A673 (cell line): ENCODE data around the gene NET1. TPM values are rescaled to one million over a fixed set of nuclear protein-coding genes. Genes with fewer than 3 reads are reported as not detected.

Source experiments
- BruUV-seq: library from RNA; stranded (reverse); fragments of 400-500 nt; replicated peaks from 2 replicates; lab custom pipeline; 2021; lab: Mats Ljungman, UMichigan
- CTCF ChIA-PET: fragments of 300-600 bp; sonication (Branson Sonifier 250); formaldehyde crosslinking; loops from one replicate; lab custom pipeline; 2022; ENCODE audit warnings: antibody characterized with exemption; lab: Charles Lee
- POLR2A ChIA-PET: fragments of 300-600 bp; sonication (Branson Sonifier 250); formaldehyde crosslinking; loops from one replicate; lab custom pipeline; 2022; ENCODE audit warnings: antibody characterized with exemption; ENCODE audit not compliant: low non-redundant PET; lab: Charles Lee
- DNase-seq: peaks from one replicate; pipeline ENCODE4 v3.0.0-alpha.2; 2015; ENCODE audit warnings: low spot score
- H3K27ac ChIP-seq: fragments of 200-600 bp; sonication (generic); 2 replicates; pipeline ENCODE4 v1.5.1; 2016; ENCODE audit warnings: mixed run types, low read depth, mild to moderate bottlenecking, mixed read lengths, antibody characterized with exemption, low read length; ENCODE audit not compliant: poor library complexity, severe bottlenecking
- H3K27me3 ChIP-seq: fragments of 200-600 bp; sonication (generic); replicated peaks from 2 replicates; pipeline ENCODE4 v1.6.1; 2017; ENCODE audit warnings: mixed run types, low read depth, mild to moderate bottlenecking, mixed read lengths, antibody characterized with exemption, low read length; ENCODE audit not compliant: insufficient read depth, poor library complexity
- H3K36me3 ChIP-seq: fragments of 200-600 bp; sonication (generic); 2 replicates; pipeline ENCODE4 v1.6.1; 2016; ENCODE audit warnings: mixed run types, mild to moderate bottlenecking, mixed read lengths, antibody characterized with exemption, low read length; ENCODE audit not compliant: insufficient read depth, poor library complexity, severe bottlenecking
- H3K4me1 ChIP-seq: fragments of 200-600 bp; sonication (generic); 2 replicates; pipeline ENCODE4 v1.6.1; 2017; ENCODE audit warnings: mixed run types, mild to moderate bottlenecking, mixed read lengths, antibody characterized with exemption, low read length; ENCODE audit not compliant: insufficient read depth, poor library complexity, severe bottlenecking
- H3K4me3 ChIP-seq: fragments of 200-600 bp; sonication (generic); 2 replicates; pipeline ENCODE4 v1.5.1; 2016; ENCODE audit warnings: low read depth, mixed run types, mild to moderate bottlenecking, mixed read lengths, low read length; ENCODE audit not compliant: poor library complexity, severe bottlenecking
- H3K9me3 ChIP-seq: fragments of 200-600 bp; sonication (generic); 2 replicates; pipeline ENCODE4 v1.6.1; 2016; ENCODE audit warnings: mixed run types, low read depth, mild to moderate bottlenecking, mixed read lengths, antibody characterized with exemption, low read length; ENCODE audit not compliant: poor library complexity, severe bottlenecking
- EZH2 ChIP-seq: fragments of 200-600 bp; sonication (generic); IDR thresholded peaks from 2 replicates; pipeline ENCODE4 v1.6.1; 2017; ENCODE audit warnings: borderline replicate concordance, low read depth, mild to moderate bottlenecking, mixed read lengths, antibody characterized with exemption, low read length; ENCODE audit not compliant: poor library complexity, severe bottlenecking
- intact Hi-C: fragments of 100-400 bp; cut with micrococcal nuclease; formaldehyde crosslinking; loops from one replicate; pipeline ENCODE4 v1.10.0; 2022; ENCODE audit not compliant: unreplicated experiment
- total RNA-seq: library from RNA; stranded (reverse); gene quantifications from 2 replicates; pipeline ENCODE4 v1.2.3, GENCODE V29; 2021
- TF ChIP-seq, protein P1 (sequence below): fragments of 300-800, 200-600 bp; sonication (generic); conservative IDR thresholded peaks from 2 replicates; pipeline ENCODE4 v1.5.1; 2017; ENCODE audit warnings: low read depth, mild to moderate bottlenecking, antibody characterized with exemption, low read length, moderate library complexity, mixed read lengths

NET1 gene
- total RNA-seq, 1 experiment from 2014 or later: 71.4 TPM

DNA sequence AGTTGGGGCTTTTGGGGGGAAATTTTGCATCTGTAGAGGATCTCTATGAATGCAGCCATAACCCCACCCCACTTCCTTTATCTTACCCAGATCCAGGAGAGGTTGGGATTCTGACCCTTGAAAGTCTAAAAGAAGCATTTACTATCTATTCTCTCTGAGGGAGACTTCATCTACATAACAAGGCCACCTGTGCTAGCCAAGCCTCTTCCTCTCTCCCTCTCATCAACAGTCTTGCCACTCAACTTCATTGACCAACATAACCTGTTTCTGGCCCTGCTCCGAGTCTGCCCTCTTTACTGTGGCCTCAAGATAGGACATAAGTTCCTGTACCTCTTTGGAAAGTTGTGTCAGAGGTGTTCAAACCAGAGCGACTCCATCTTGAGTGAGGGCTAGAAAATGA lies 27.1 kb upstream of the NET1 start:
- Histone ChIP-seq H3K27me3 (no peaks in the 10 kb centered on the region), H3K9me3 (peaks cover 17% of the 10 kb centered on the region), H3K36me3 (no peaks in the 10 kb centered on the region), H3K4me1 (no peaks in the 10 kb centered on the region), H3K27ac (no peak overlapping the region), H3K4me3 (no peak overlapping the region)
- TF ChIP-seq, protein P1, sequence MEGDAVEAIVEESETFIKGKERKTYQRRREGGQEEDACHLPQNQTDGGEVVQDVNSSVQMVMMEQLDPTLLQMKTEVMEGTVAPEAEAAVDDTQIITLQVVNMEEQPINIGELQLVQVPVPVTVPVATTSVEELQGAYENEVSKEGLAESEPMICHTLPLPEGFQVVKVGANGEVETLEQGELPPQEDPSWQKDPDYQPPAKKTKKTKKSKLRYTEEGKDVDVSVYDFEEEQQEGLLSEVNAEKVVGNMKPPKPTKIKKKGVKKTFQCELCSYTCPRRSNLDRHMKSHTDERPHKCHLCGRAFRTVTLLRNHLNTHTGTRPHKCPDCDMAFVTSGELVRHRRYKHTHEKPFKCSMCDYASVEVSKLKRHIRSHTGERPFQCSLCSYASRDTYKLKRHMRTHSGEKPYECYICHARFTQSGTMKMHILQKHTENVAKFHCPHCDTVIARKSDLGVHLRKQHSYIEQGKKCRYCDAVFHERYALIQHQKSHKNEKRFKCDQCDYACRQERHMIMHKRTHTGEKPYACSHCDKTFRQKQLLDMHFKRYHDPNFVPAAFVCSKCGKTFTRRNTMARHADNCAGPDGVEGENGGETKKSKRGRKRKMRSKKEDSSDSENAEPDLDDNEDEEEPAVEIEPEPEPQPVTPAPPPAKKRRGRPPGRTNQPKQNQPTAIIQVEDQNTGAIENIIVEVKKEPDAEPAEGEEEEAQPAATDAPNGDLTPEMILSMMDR: no peak
- TF ChIP-seq EZH2: no peak
- no peak for DNase-seq
- POLR2A ChIA-PET: no interaction called here
- no TSS peak for BruUV-seq
- intact Hi-C loops: loop anchor here (10.0 kb wide), 1 partner anchor 290 kb away; the partner anchor contains the start of gene AKR1C3
- CTCF ChIA-PET: no interaction called here

DNA sequence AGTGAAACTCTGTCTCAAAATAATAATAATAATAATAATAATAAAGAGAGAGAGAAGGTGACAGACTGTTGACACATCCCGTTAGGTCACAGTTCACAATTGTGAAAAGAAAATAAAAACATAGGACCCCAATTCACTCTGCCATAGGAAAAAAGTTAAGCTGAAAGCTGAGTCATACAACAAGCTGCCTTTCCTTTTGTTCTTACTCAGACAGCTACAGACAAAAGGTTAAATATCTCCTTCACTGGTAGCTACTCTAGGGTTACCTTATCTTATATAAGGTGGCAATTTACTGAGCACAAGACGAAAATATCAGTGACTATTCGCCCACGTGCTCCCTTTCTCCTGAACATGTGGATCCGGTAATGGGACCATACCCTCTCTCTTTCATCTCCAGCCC lies 25.2 kb upstream of the NET1 start:
- H3K4me3 ChIP-seq: no peak overlapping the region
- intact Hi-C loops: loop anchor here (10.0 kb wide), 1 partner anchor 292 kb away; the partner anchor contains the start of gene AKR1C3
- no peak for DNase-seq
- BruUV-seq: no TSS peak
- H3K9me3 ChIP-seq: peaks cover 34% of the 10 kb centered on the region
- no peaks in the 10 kb centered on the region for H3K4me1 ChIP-seq
- H3K27me3 ChIP-seq: no peaks in the 10 kb centered on the region
- ChIA-PET CTCF (no interaction called here), POLR2A (no interaction called here)
- no peaks in the 10 kb centered on the region for H3K36me3 ChIP-seq
- no peak overlapping the region for H3K27ac ChIP-seq
- no peak for TF ChIP-seq EZH2
- TF ChIP-seq, protein P1: no peak

DNA sequence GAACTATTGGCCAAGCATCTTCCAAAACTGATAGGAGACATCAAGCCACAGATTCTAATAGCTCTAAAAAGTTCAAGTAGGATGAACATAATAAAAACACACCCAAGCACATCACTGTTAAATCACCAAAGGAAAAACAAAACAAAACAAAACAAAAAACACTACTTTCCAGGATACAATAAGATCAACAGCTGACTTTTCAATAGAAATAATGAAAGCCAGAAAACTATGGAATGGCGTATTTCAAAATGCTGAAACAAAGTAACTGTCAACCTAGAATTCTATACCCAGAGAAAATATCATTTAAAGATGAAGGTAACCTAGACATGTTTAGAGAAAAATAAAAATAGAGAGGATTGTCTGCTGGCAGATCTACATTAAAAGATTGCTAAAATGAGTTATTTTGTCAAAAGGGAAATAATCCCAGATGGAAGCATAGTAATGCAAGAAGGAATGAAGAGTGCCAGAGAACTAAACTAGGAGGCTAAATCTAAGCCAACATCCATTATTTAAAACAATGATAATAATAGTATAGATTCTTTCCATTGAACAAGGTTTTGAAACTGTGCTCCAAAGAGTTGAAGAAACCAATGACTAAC lies 21.7 kb upstream of the NET1 start:
- no TSS peak for BruUV-seq
- Histone ChIP-seq H3K27ac (no peak overlapping the region), H3K36me3 (no peaks in the 10 kb centered on the region), H3K9me3 (peaks cover 39% of the 10 kb centered on the region), H3K4me1 (no peaks in the 10 kb centered on the region), H3K4me3 (no peak overlapping the region), H3K27me3 (no peaks in the 10 kb centered on the region)
- DNase-seq: no peak
- TF ChIP-seq, protein P1: no peak
- CTCF ChIA-PET: no interaction called here
- intact Hi-C loops: no loop called here
- POLR2A ChIA-PET: no interaction called here
